Stimulated activated CD8-positive, alpha-beta memory T cell treated with anti-CD3 and anti-CD28 coated beads, Interleukin-7, amount 100 ng/mL, for 24 hours (primary cell): ENCODE results near the gene MRPL53.
"Not testable (repeated sequence)": the region's sequence is repeated elsewhere in the genome, so short reads cannot be mapped to it uniquely, and the experiment has no call there.

Experiments
- DNase-seq: peaks from one replicate; pipeline ENCODE4 v3.0.0-alpha.2; 2020; ENCODE audit warnings: low read depth

MRPL53 gene

DNA sequence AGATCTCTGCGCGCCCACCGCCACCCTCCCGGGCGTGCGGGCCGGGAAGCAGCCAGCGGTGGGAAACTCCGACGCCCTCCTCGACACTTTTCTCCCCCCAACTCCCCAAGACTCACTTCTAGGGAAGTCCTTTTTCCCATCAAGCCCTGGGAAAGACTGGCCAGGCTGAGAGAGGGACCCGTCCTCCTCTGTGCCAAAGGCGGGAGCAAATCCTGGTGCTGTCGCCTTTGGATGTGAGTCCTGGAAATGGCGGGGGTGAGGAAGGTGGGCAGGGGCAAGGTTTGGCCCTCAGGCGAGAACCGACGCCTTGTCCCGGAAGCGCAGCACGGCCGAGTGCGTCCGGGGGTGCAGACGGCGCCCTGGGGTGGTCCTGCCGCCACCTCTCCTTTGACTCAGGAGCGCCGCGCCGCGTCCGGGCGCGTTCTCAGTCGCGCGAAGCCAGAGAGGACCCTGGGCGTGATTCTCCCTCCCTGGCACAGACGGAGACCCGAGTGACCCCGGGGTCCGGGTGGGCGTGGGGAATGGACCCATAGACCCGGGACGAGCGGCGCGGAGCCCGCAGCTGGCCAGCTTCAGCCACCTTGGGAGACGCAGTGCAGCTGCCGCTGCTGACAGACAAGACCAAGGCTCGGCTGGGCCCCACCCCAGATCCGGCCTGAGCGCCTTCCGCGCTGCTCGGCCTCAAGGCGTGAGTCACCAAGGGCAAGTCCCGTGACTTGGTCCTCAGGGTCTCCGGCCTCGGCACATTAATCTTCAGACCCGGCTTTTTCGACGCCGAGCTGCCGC lies 30.4 kb upstream of the MRPL53 start:
- no peak for DNase-seq

DNA sequence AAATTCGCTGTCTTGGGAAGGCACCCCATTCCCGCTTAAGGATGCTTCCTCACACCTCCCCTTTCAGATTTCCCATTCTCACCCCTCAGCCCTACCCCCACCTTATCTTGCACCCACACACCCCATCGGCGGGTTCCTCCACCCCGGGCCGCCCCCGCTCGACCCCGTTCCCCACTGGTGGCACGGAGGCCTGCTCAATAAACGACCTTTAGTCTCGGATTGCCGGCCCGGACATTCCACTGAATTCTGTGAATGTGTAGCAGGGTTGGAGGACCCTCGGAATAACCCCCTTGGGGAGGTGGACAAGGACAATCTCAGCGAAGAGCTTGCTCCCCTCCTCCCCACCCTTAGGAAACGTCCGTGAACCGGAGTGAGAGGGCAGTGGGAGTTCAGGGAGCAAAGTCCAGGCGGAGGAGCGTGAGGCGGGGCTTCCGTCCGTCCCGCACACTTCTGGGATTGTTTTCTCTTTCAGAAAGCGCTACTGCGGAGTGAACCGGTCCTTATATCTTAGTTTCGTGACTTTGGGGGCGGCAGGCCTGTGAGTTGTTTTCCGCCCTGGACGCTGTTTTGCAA lies 29.8 kb upstream of the MRPL53 start:
- DNase-seq = no peak

DNA sequence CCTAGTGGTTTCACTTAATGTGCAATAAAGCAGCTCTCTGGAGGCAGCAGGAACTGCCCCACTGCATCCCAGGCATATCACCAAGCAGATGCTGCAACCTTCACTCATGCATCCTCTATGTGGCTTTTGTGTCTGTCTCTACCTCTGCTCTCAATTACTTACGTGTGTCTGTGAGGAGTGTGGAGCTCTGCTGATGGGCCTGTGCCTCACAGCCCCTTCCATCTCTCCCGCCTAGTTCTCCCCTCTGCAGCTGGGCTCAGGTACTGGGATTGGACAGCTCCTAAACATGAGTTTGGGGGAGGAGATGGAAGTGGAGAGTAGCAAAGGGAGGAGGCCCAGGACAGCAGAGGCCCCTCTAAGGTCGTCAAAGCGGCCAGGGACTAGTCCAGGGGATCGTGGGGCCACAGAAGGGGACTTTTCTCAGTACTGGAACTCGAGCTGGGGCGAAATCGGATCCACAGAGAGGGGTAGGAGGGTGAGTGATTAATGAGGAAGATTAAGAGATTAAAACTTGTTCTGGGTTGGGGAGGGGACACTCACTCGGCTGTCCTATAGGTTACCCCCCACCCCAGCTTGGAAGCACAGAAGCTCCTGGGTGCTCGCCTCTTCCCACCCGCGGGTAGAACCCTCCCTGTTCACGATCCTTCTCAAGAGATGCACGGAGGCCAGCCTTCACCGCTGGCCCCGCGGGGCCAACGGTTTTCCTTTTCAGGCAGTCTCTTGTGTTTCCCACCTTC lies 29.0 kb upstream of the MRPL53 start:
- DNase-seq = no peak

DNA sequence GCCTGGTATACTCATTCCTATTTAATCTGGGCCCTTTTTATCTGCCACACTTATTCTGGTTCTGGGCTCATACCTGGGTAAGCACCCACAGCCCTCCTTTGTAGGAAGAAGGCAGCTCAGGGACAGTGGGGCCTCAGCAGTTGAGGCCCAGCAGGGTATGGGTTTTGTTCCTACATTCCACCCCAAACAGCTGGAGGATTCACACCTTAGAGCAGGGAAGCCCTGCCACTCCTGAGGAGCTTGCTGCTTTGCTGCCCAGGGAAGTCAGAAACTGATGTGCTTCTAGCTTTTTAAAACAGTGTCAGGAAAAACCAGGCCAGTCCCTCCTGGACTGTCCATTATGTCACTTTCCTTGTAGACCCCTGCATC lies 28.1 kb upstream of the MRPL53 start:
- DNase-seq = no peak

DNA sequence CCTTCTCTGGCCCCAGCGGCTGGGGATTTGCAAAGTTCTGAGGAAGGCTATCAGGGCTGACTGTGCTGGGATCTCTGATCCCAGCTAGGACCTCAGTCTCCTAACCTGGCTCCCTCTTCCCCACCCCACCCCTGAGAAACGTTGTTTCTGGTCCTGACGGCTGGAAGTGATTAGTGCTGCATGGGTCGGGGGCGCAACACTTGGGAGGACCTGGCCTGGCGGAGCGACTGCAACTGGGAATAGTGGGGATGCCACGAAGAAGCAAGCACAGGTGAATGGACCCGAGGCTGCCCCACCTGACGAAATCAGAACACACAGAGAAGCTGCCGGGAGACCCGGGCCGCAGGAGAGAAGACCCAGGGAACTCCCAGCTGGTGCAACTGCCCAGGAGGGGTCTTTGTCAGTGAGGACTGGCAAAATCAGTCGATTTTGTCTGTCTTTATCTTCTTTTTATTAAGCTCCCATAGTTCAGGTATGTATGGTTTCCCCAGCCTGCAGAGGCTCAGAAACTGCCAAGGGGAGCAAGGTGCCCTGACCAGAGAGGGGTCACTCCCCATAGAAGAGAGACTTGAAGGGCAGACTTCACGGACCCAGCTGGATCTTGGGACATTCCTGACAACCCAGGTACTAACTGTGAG lies 27.6 kb upstream of the MRPL53 start:
- no peak for DNase-seq

DNA sequence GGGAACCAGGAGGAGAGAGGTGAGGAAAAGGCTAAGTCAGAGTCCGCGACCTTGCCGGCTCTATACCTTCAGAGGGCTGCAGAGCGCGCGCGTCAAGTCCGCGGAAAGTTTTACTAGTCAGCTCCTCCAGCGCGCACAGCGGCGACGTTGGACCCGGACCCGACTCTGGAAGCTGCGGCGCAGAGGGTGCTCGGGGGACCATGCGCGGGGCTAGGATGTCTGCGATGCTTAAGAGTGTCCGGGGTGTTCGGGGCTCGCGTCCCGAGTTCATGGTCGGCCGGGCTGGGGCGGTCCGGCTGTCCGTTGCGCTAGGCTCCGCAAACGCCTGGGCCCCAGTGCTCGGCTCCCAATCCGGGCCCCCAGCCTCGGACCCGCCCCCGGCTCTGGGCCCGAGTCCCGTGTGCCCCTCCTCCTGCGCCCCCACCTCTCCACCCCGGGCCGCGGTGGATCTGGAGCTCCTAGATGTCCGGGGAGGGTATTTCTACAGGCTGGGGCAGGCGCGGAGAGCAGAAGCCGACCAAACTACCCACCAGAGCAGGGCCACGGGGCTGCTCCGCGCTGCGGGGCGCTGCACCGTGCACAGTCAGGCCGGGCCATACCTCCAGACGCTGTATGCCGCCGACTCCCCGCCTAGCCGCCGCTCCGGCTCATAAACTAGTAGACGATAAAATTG lies 26.9 kb upstream of the MRPL53 start, which contains the start of gene LBX2:
Gene LBX2 (minus strand): TSS at position 337 of the 673 bp plus-strand sequence. CDS start 66 bp downstream, at position 271.
- DNase-seq = no peak

DNA sequence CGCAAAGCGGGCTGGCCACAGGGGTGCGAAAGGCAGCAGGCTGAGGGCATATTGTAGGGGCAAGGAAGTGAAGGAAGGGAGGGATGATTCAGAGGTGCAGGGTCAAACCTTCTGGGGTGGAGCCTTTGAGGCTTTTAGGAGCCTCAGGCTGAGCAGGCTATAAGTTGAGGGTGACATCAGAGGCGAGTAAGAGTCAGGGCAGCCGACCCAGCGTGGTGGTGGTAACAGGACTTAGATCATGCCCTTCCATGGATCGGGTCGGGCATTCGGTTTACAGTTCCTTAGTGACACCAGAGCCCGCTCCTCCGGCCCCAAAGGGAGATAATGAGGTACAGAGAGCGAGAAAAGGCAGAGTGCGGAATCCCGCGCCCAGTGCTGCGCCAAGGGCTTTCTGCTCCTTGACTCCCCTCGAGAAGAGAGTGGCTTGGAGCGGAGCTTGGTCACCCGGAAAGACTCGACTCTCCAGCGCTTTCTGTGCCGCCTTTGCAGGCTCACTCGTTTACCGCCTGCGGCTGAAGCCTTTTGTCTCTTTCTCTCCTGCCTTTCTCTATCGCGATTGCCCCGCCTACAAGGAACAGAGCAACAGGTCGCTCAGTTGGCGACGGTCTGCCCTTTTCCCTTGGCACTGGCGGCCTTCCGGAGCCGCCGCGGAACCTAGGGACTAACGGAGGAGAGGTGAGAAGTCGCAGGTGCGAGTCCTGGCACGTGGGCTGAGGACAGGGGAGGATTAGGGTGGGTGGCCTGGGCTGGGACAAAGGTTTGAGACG lies 26.2 kb upstream of the MRPL53 start:
- no peak for DNase-seq

DNA sequence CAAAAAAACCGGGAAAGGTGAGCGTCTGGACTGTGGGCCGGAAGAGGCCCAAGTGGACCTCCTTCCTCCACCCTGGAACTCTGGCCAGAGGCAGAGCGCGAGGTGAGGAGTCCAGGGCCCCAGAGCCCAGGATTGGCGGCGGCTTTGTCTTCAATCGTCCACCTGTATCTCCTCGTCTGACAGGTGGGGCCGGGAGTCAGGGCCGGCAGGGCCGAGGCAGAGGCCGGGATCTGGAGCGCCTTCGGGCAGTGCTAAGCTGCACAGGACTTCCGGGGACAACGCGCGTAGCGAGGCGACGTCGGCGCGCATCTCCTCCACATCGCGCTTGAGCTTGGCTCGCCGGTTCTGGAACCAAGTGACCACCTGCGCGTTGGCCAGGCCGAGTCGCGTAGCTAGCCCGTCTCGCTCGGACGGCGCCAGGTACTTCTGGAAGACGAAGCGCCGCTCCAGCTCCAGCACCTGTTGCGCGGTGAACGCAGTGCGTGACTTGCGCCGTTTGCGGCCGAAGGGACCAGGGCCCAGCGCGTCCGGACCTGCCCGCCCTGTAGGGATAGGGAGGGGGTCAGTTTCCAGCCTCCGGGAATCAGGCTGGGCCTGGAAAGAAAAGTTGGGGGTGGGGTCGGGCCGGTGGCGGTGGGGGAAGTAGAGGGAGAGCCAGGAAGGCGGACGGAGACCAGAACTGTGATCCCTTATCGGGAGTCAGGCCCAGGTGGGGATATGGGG lies 25.5 kb upstream of the MRPL53 start:
- DNase-seq = no peak

DNA sequence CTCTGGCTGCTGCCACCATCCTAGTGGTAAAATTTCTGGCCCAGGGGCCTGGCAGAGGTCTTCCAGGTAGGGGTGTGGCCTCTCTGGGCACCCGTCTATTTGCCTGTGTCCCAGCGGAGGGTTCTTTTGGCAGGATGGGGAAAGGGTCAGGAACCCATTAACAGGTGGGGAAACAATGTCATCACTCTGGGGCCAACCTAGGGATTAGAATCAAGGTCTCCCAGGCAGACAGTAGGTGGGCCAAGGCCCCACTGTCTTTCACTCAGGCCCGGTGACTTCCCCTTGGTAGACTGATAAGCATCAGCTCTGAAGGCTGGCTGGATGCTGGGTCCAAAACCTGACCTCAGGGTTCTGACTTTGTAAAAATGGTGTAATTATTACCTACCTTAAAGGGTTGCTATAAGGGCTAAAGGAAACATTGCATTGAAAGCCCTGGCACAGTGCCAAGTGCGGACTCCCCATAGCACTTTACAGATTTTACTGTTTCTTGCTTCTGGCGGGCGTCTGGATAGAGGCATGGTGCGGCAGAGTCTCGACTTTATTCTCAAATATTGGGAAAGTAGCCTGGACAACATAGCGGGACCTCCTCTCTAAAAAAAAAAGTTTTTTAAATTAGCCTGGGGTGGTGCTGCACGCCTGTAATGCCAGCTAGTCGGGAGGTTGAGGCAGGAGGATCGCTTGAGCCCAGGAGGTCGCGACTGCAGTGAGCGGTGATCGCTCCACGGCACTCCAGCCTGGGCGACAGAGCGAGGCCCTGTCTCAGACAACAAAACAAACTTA lies 24.7 kb upstream of the MRPL53 start:
- DNase-seq = no peak

DNA sequence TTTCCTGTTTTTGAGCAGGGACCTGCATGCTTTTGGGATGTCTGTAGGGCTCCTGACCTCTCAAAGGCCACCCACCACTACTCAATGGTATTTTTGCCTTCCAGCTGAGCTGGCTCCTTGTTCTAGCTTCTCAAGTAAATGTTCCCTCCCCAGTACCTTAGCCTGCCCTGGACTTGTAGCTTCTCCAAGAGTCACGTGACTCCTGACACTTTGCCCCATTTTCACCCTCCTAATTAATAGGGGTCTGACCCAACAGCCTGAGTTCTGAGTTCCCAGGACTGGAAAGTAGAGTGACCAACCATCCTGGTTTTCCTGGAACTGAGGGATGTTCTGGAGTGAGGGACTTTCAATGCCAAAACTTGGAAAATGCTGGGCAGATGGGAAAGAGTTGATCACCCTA lies 23.0 kb upstream of the MRPL53 start:
- no peak for DNase-seq

DNA sequence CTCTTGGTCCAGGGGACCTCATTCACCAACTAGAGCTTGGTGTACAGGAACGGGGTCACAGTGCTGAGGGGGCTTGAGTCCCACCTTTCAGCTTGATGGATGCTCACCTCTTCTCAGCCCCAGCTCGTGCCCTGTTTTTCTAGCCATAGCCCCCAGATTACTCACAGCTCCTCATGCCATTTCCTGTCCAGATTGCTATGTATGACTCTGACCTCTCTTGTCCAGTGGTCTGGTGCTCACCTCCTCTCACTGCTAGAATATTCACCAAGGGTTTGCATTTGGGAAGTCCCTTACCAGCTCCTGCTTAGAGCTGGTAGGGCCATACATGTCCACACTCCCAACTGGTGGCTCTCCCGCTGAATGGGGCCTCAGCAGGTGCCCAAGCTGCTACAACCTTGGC lies 21.1 kb upstream of the MRPL53 start:
- DNase-seq = no peak

DNA sequence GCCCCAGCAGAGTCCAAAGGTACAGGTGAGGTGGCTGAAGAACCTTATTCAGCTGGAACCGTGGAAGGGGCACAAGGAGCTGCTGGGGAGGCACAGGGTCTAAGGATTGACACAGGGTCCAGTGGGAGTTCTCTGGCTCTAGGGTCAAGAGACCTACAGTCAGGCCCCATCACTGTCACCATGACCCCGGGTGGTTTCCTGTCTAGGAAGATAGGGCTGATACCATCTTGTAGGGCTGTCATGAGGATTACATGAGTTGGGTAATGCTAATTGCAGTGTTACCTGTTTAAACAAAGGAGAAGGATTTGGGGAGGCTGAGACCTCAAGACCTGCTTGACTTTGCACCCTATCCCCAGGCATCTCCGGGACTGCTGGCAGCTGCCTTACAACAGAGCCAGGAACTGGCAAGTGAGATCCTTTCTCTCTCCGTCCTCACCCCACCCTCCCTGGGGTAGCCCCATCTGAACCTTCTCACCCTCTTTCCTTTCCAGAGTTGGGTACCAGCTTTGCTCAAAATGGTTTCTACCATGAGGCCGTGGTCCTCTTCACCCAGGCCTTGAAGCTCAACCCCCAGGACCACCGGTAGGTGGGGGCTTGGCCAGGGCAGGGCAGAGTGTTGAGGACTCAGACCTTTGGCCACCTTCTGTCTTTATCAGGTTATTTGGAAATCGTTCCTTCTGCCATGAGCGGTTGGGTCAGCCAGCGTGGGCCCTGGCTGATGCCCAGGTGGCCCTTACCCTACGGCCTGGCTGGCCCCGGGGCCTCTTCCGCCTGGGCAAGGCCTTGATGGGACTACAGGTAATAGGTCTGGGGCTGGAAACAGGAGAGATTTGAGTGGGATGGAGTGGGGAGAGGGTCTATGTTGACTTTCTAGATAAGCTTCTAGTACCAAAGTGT lies 19.4 kb upstream of the MRPL53 start:
- DNase-seq = no peak

DNA sequence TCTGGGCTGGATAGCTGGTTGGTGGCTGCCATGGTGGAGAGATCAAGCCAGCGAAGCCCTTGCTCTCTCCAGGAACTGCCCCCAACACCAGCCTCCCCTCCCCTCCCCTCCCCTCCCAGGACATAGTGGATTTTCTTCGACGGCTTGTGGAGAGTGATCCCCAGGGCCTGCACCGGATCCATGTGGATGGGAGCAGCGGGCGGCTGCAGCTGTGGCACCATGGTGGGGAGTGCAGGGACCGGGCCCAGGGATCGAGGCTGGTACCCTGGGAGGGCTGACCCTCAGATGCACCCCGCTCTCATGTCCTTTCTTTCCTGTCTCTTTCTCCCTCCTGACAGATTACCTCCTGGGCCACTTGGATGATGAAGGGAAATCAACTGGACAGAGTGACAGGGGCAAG lies 17.4 kb upstream of the MRPL53 start:
- no peak for DNase-seq

DNA sequence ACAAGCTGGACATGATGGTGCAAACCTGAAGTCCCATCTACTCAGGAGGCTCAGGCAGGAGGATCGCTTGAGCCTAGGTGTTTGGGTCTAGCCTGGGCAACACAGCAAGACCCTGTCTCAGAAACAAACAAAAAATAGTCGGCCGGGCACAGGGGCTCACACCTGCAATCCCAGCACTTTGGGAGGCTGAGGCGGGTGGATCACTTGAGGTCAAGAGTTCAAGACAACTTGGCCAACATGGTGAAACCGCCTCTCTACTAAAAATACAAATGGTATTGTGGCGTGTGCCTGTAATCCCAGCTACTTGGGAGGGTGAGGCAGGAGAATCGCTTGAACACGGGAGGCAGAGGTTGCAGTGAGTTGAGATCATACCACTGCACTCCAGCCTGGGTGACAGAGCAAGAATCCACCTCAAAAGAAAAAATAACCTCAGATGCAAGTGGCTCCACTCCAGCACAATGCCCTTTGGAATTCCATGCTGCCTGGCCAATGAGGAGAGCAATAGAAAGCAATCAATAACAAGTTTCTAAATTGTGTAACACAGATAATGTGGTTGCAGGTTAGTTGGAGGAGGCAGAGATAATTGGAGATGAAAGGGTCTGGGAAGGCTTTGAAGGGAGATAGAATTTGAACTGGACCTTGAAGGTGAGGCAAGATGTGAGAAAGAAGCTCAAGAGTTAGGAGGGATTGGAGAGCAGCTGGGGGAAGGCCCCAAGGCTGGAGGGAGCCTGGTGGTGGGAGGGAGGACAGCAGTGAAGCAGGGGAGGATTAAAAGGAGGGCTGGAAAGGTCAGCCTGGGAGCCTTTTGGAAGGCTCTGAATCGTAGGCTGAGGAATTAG lies 16.4 kb upstream of the MRPL53 start:
- DNase-seq = no peak

DNA sequence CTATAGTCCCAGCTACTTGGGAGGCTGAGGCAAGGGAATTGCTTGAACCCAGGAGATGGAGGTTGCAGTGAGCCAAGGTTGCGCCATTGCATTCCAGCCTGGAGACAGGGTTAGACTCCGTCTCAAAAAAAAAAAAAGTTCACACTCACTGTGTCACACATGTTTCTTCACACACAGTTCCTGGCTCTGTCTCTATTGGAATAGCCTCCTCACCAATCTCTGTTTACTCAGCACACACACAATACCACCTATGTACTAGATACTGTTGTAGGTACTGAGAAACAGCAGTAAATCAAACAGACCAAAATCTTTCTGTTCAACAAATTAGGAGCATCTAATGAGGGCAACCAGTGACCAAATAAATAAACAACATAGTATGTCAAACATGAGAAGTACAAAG lies 13.7 kb upstream of the MRPL53 start:
- DNase-seq = no peak

DNA sequence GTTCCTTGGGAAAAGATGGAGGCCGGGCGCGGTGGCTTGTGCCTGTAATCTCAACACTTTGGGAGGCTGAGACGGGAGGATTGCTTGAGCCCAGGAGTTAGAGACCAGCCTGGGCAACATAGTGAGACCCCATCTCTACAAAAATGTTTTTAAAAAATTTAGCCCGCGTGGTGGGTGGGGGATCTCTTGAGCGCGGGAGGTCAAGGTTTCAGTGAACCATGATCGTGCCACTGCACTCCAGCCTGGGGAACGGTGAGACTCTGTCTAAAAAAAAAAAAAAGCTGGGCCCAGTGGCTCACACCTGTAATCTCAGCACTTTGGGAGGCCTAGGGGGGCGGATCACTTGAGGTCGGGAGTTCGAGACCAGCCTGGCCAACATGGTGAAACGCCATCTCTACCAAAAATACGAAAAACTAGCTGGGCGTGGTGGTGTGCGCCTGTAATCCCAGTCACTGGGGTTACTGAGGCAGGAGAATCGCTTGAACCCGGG lies 11.2 kb upstream of the MRPL53 start:
- DNase-seq = not testable (repeated sequence)

DNA sequence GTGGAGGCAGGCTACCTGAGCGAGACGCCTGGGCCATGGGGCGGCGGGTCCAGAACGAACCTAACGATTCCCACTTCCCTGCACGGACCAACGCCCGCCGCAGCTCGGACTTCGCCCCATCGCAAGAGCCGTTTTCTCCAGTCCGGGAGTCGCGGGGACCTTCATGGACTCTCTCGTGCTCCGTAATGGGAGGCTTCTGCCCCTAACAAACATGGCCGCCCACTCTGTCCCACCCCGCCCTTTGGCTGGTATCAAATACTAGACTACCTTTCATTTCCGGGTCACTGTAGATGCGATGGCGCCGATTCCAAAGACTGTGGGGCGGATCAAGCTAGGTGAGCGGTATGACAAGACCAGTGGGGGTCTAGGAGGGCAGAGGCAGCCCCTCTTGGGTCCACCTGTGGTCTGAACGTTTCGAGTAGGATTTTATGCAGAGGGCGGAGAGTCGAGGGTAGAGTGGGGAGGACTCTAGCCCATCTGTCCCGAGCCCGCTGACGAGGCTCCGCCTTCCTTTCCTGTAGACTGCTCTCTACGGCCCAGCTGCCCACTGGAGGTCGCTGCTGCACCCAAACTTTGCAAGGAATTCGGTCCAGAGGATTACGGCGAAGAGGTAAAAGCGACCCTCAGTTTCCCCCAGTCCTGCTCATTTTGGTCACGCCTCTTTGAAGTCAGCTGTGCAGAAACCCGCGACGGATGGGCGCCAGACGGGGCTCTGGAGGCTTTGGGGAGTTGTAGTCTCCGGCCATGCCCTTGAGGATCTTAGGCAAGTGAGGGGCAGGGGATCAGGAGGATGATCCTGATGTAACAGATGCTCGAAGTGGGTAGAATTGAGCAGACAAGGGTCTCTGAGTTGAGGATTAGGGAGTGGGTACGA lies 10.6 kb upstream of the MRPL53 start, which contains the start of the genes CCDC142 and TTC31:
Gene CCDC142 (minus strand): TSS at position 198 of the 874 bp plus-strand sequence. CDS start 161 bp downstream, at position 37.
Gene TTC31 (plus strand): TSS at position 281 of the 874 bp plus-strand sequence. CDS start 15 bp downstream, at position 296.
- peak; percentile 80 for DNase-seq
